Lung microvascular endothelial cell (primary cell): ENCODE data around the gene HEATR9. TPM values are rescaled to one million over a fixed set of nuclear protein-coding genes. Genes with fewer than 3 reads are reported as not detected.
"Not testable (repeated sequence)": the region's sequence is repeated elsewhere in the genome, so short reads cannot be mapped to it uniquely, and the experiment has no call there.

ENCODE experiments used
- DNase-seq, 2 donors: peaks; one replicate each; pipeline versions ENCODE4 v3.0.0 to v3.0.0-alpha.2; 2010; ENCODE audit warnings: low read depth in 2 of 2
- total RNA-seq: library from RNA; depleted of rRNA; stranded (reverse); fragments of >200 nt; gene quantifications from 2 replicates; pipeline ENCODE4 v1.2.1, GENCODE V29; 2014

The HEATR9 gene
- total RNA-seq = not detected in 2 replicates

GRCh38 chr17:35868737-35869136 lies at the start of gene HEATR9:
Gene HEATR9 (minus strand): TSS chr17:35868891. CDS start chr17:35868742, 149 bp downstream.
- DNase-seq = no peak

- no peak for DNase-seq
Observed at GRCh38 chr17:35917519-35918213, 49.0 kb upstream of the HEATR9 start.

- DNase-seq = no peak
Observed at GRCh38 chr17:35915153-35915964, 46.7 kb upstream of the HEATR9 start.

- DNase-seq = no peak
Observed at GRCh38 chr17:35914354-35914753, 45.7 kb upstream of the HEATR9 start.

- DNase-seq = no peak
Observed at GRCh38 chr17:35913609-35914008, 44.9 kb upstream of the HEATR9 start.

GRCh38 chr17:35912942-35913341 lies 44.3 kb upstream of the HEATR9 start:
- DNase-seq = no peak

GRCh38 chr17:35912339-35912912 lies 43.7 kb upstream of the HEATR9 start:
- DNase-seq = no peak

GRCh38 chr17:35909408-35909807 lies 40.7 kb upstream of the HEATR9 start:
- no peak for DNase-seq

GRCh38 chr17:35907691-35908090 lies 39.0 kb upstream of the HEATR9 start:
- no peak for DNase-seq

GRCh38 chr17:35906926-35907637 lies 38.4 kb upstream of the HEATR9 start:
- no peak for DNase-seq

GRCh38 chr17:35906191-35906925 lies 37.7 kb upstream of the HEATR9 start:
- DNase-seq = no peak

GRCh38 chr17:35903451-35903850 lies 34.8 kb upstream of the HEATR9 start:
- DNase-seq = no peak

GRCh38 chr17:35901631-35902175 lies 33.0 kb upstream of the HEATR9 start:
- no peak for DNase-seq

- DNase-seq = no peak
Observed at GRCh38 chr17:35900708-35901480, 32.2 kb upstream of the HEATR9 start.

GRCh38 chr17:35900280-35900679 lies 31.6 kb upstream of the HEATR9 start:
- DNase-seq = no peak

- DNase-seq = no peak
Observed at GRCh38 chr17:35898283-35899070, 29.8 kb upstream of the HEATR9 start.

- DNase-seq = not testable (repeated sequence)
Observed at GRCh38 chr17:35897772-35898171, 29.1 kb upstream of the HEATR9 start.

- no peak for DNase-seq
Observed at GRCh38 chr17:35895636-35896587, 27.2 kb upstream of the HEATR9 start.
